H1 (cell line): ENCODE data around the gene CACNA1C. TPM values are rescaled to one million over a fixed set of nuclear protein-coding genes. Genes with fewer than 3 reads are reported as not detected.

Experiments used
- CTCF ChIA-PET: fragments of 300-600 bp; sonication (Branson Sonifier 250); formaldehyde crosslinking; loops from one replicate; lab custom pipeline; 2021; ENCODE audit not compliant: partially characterized antibody; lab: Charles Lee
- POLR2A ChIA-PET: fragments of 300-600 bp; sonication (Branson Sonifier 250); formaldehyde crosslinking; loops from one replicate; lab custom pipeline; 2021; ENCODE audit warnings: inconsistent platforms; ENCODE audit not compliant: partially characterized antibody; lab: Charles Lee
- DNase-seq, 2 experiments: peaks; one replicate each; pipeline versions ENCODE4 v3.0.0 to v3.0.0-alpha.2; 2010 to 2022; ENCODE audit warnings: low spot score in 2 of 2, low read depth in 1 of 2, mixed read lengths in 1 of 2
- FAIRE-seq: peaks from 2 replicates; lab custom pipeline; 2011; peaks lifted over from hg19 to GRCh38; lab: Jason Lieb, UNC
- H2AFZ ChIP-seq: 2 replicates; pipeline ENCODE4 v1.8.1; 2012; ENCODE audit warnings: low read length, inconsistent platforms
- H2AK5ac ChIP-seq: 2 replicates; pipeline ENCODE4 v1.6.1; 2013; ENCODE audit warnings: low read depth, low read length
- H2BK120ac ChIP-seq: replicated peaks from 2 replicates; pipeline ENCODE3; 2013; ENCODE audit warnings: low read depth, low read length, inconsistent platforms
- H2BK12ac ChIP-seq: 2 replicates; pipeline ENCODE4 v1.6.1; 2013; ENCODE audit warnings: low read depth, low read length
- H2BK15ac ChIP-seq: 2 replicates; pipeline ENCODE4 v1.6.1; 2013; ENCODE audit warnings: low read length
- H2BK20ac ChIP-seq: 2 replicates; pipeline ENCODE4 v1.6.1; 2013; ENCODE audit warnings: low read length
- H2BK5ac ChIP-seq: 2 replicates; pipeline ENCODE4 v1.6.1; 2013; ENCODE audit warnings: low read depth, low read length
- H3K14ac ChIP-seq: 2 replicates; pipeline ENCODE4 v1.6.1; 2013; ENCODE audit warnings: inconsistent platforms; ENCODE audit not compliant: insufficient read length
- H3K18ac ChIP-seq: 2 replicates; pipeline ENCODE4 v1.6.1; 2013; ENCODE audit warnings: low read length; ENCODE audit errors: extremely low read depth
- H3K23ac ChIP-seq: 2 replicates; pipeline ENCODE4 v1.6.1; 2013; ENCODE audit warnings: inconsistent platforms; ENCODE audit not compliant: insufficient read length
- H3K23me2 ChIP-seq: 2 replicates; pipeline ENCODE4 v1.6.1; 2013; ENCODE audit warnings: low read depth, low read length
- H3K27ac ChIP-seq: 2 replicates; pipeline ENCODE4 v1.6.1; 2011; ENCODE audit warnings: low read depth, low read length, inconsistent platforms
- H3K27me3 ChIP-seq, 4 experiments: replicated peaks in 1 of 4; 1 replicate in 1 of 4; 2 replicates in 3 of 4; pipeline versions ENCODE4 v1.6.1 to v1.8.1; 2011 to 2013; ENCODE audit warnings: low read length in 3 of 4, mild to moderate bottlenecking in 3 of 4, inconsistent platforms in 2 of 4, mixed read lengths in 2 of 4, moderate library complexity in 1 of 4; ENCODE audit not compliant: control insufficient read depth in 3 of 4, insufficient read depth in 3 of 4; ENCODE audit errors: extremely low read depth in 1 of 4
- H3K36me3 ChIP-seq, 4 experiments: 2 replicates each; pipeline versions ENCODE4 v1.6.1 to v1.8.1; 2011 to 2013; ENCODE audit warnings: mild to moderate bottlenecking in 4 of 4, low read length in 3 of 4, moderate library complexity in 2 of 4, control low read depth in 1 of 4, inconsistent platforms in 1 of 4; ENCODE audit not compliant: insufficient read depth in 4 of 4, control insufficient read depth in 2 of 4
- H3K4ac ChIP-seq: replicated peaks from 2 replicates; pipeline ENCODE3; 2013; ENCODE audit warnings: low read length, low read depth, mixed read lengths, inconsistent platforms; ENCODE audit not compliant: insufficient read length
- H3K4me1 ChIP-seq, 4 experiments: replicated peaks in 1 of 4; 1 replicate in 1 of 4; 2 replicates in 3 of 4; pipeline versions ENCODE4 v1.6.1 to v1.8.1; 2011 to 2013; ENCODE audit warnings: low read length in 3 of 4, inconsistent platforms in 2 of 4, mixed read lengths in 1 of 4; ENCODE audit not compliant: insufficient read depth in 4 of 4, control insufficient read depth in 3 of 4
- H3K4me2 ChIP-seq, 2 experiments: 2 replicates each; pipeline versions ENCODE4 v1.6.1 to v1.8.1; 2011 to 2013; ENCODE audit warnings: low read depth in 2 of 2, low read length in 2 of 2, control low read depth in 1 of 2, inconsistent platforms in 1 of 2, mild to moderate bottlenecking in 1 of 2; ENCODE audit not compliant: insufficient read depth in 1 of 2
- H3K4me3 ChIP-seq, 4 experiments: fragments of 200-600, 300-600 bp in 1 of 4; sonication (generic), shearing (Covaris generic), sonication (Bioruptor Twin) in 1 of 4; 2 replicates each; pipeline versions ENCODE4 v1.5.1 to v1.8.1; 2011 to 2016; ENCODE audit warnings: low read length in 4 of 4, low read depth in 3 of 4, control low read depth in 2 of 4, inconsistent platforms in 2 of 4, mild to moderate bottlenecking in 2 of 4, mixed read lengths in 1 of 4, moderate library complexity in 1 of 4; ENCODE audit not compliant: insufficient read depth in 2 of 4; ENCODE audit errors: extremely low read depth in 1 of 4
- H3K56ac ChIP-seq: replicated peaks from 2 replicates; pipeline ENCODE3; 2013; ENCODE audit warnings: low read depth, mild to moderate bottlenecking, mixed read lengths, low read length, inconsistent platforms; ENCODE audit not compliant: insufficient read length
- H3K79me1 ChIP-seq: 2 replicates; pipeline ENCODE4 v1.6.1; 2013; ENCODE audit warnings: low read depth, low read length, control low read depth
- H3K79me2 ChIP-seq, 2 experiments: 2 replicates each; pipeline versions ENCODE4 v1.6.1 to v1.8.1; 2012 to 2013; ENCODE audit warnings: low read length in 2 of 2, mild to moderate bottlenecking in 2 of 2, inconsistent platforms in 1 of 2; ENCODE audit not compliant: insufficient read depth in 2 of 2, control insufficient read depth in 1 of 2
- H3K9ac ChIP-seq, 4 experiments: replicated peaks in 1 of 4; 1 replicate in 1 of 4; 2 replicates in 3 of 4; pipeline versions ENCODE4 v1.6.1 to v1.8.1; 2011 to 2013; ENCODE audit warnings: low read depth in 3 of 4, low read length in 3 of 4, control low read depth in 2 of 4, mild to moderate bottlenecking in 2 of 4, moderate library complexity in 2 of 4, inconsistent platforms in 1 of 4; ENCODE audit errors: extremely low read depth in 1 of 4
- H3K9me3 ChIP-seq, 2 experiments: 2 replicates each; pipeline versions ENCODE4 v1.6.1 to v1.8.1; 2012 to 2013; ENCODE audit warnings: mild to moderate bottlenecking in 2 of 2, moderate library complexity in 2 of 2, control low read depth in 1 of 2, inconsistent platforms in 1 of 2, low read depth in 1 of 2, low read length in 1 of 2, mixed read lengths in 1 of 2; ENCODE audit not compliant: insufficient read depth in 2 of 2
- H4K20me1 ChIP-seq, 2 experiments: replicated peaks in 1 of 2; 2 replicates each; pipeline versions ENCODE3 to v1.8.1; 2011 to 2013; ENCODE audit warnings: inconsistent platforms in 2 of 2, low read length in 2 of 2, mild to moderate bottlenecking in 1 of 2; ENCODE audit not compliant: insufficient read depth in 2 of 2, control insufficient read depth in 1 of 2
- H4K5ac ChIP-seq: 2 replicates; pipeline ENCODE4 v1.6.1; 2013; ENCODE audit warnings: low read length, low read depth, mixed read lengths, inconsistent platforms; ENCODE audit not compliant: insufficient read length
- H4K8ac ChIP-seq: 2 replicates; pipeline ENCODE4 v1.8.0; 2013; ENCODE audit warnings: mild to moderate bottlenecking, moderate library complexity, low read length, inconsistent platforms; ENCODE audit not compliant: insufficient read depth; ENCODE audit errors: extremely low read depth
- H4K91ac ChIP-seq: replicated peaks from 2 replicates; pipeline ENCODE3; 2013; ENCODE audit warnings: low read length, mixed read lengths, inconsistent platforms; ENCODE audit not compliant: insufficient read length
- BCL11A ChIP-seq, 2 experiments: IDR thresholded peaks; one replicate each; pipeline ENCODE4 v1.6.1; 2011; ENCODE audit warnings: low read depth in 2 of 2, low read length in 2 of 2, mild to moderate bottlenecking in 2 of 2
- BRCA1 ChIP-seq: IDR thresholded peaks from 2 replicates; pipeline ENCODE4 v1.6.1; 2012; ENCODE audit warnings: low read depth, low read length, improper control_type of control experiment
- CEBPB ChIP-seq: IDR thresholded peaks from 2 replicates; pipeline ENCODE4 v1.6.1; 2012; ENCODE audit warnings: low read depth, low read length
- HDAC2 ChIP-seq, 2 experiments: fragments of 300-600 bp in 1 of 2; sonication (generic) in 1 of 2; IDR thresholded peaks; 2 replicates each; pipeline ENCODE4 v1.6.1; 2011 to 2012; ENCODE audit warnings: low read depth in 2 of 2, low read length in 2 of 2, mild to moderate bottlenecking in 2 of 2, moderate library complexity in 2 of 2, borderline replicate concordance in 1 of 2, inconsistent platforms in 1 of 2
- RAD21 ChIP-seq, 2 experiments: IDR thresholded peaks in 1 of 2; conservative IDR thresholded peaks in 1 of 2; 2 replicates each; pipeline ENCODE4 v1.6.1; 2011; ENCODE audit warnings: low read depth in 2 of 2, low read length in 2 of 2, improper control_type of control experiment in 1 of 2, inconsistent platforms in 1 of 2, mild to moderate bottlenecking in 1 of 2, moderate library complexity in 1 of 2
- SIN3A ChIP-seq, 2 experiments: IDR thresholded peaks in 1 of 2; conservative IDR thresholded peaks in 1 of 2; 2 replicates each; pipeline ENCODE4 v1.6.1; 2011 to 2012; ENCODE audit warnings: low read length in 2 of 2, improper control_type of control experiment in 1 of 2, low read depth in 1 of 2, mild to moderate bottlenecking in 1 of 2
- SIX5 ChIP-seq: IDR thresholded peaks from 2 replicates; pipeline ENCODE4 v1.6.1; 2011; ENCODE audit warnings: mild to moderate bottlenecking, low read depth, low read length
- SUZ12 ChIP-seq: fragments of 200-600 bp; sonication (generic); IDR thresholded peaks from 2 replicates; pipeline ENCODE4 v1.6.1; 2012; ENCODE audit warnings: mild to moderate bottlenecking, inconsistent platforms, low read length, moderate library complexity, mixed read lengths
- WGBS, 2 experiments: shearing (Covaris generic) in 1 of 2; methylation state at CpG; one replicate each; pipeline versions ENCODE4 v1.1.6 to v1.1.7; 2013 to 2015; ENCODE audit warnings: low lambda C conversion rate in 2 of 2, mixed read lengths in 2 of 2, inconsistent platforms in 1 of 2, low coverage in 1 of 2, missing lambda C conversion rate in 1 of 2; ENCODE audit not compliant: insufficient replicate concordance in 2 of 2, insufficient coverage in 1 of 2, insufficient read length in 1 of 2; ENCODE audit errors: extremely low coverage in 1 of 2, missing lambda C conversion rate in 1 of 2; 5-methylcytosine and 5-hydroxymethylcytosine counted together
- polyA plus RNA-seq, 7 experiments: library from polyadenylated mRNA; depleted of rRNA in 3 of 7; stranded (reverse) in 5 of 7; unstranded in 2 of 7; fragments of >200 nt in 5 of 7; fragments of 200-250 nt in 2 of 7; gene quantifications; 1 replicate in 5 of 7; 2 replicates in 1 of 7; 4 replicates in 1 of 7; pipeline versions ENCODE4 v1.2.1 to v1.2.3, GENCODE V29; 2011 to 2013; ENCODE audit warnings: missing spikeins in 2 of 7, mixed read lengths in 2 of 7
- total RNA-seq: library from RNA; stranded (reverse); fragmentation: NEBNext Ultra II Directional; extraction: Animal tissue kit (Norgen Biotek cat#: 25700); gene quantifications from 2 replicates; pipeline ENCODE4 v1.2.1, GENCODE V29; 2021

Gene CACNA1C
- total and polyA plus RNA-seq, 2 of the 8 experiments (the other 6 are each of a cell fraction or from before 2014, with no cell fraction given) = 1.3 TPM

DNA sequence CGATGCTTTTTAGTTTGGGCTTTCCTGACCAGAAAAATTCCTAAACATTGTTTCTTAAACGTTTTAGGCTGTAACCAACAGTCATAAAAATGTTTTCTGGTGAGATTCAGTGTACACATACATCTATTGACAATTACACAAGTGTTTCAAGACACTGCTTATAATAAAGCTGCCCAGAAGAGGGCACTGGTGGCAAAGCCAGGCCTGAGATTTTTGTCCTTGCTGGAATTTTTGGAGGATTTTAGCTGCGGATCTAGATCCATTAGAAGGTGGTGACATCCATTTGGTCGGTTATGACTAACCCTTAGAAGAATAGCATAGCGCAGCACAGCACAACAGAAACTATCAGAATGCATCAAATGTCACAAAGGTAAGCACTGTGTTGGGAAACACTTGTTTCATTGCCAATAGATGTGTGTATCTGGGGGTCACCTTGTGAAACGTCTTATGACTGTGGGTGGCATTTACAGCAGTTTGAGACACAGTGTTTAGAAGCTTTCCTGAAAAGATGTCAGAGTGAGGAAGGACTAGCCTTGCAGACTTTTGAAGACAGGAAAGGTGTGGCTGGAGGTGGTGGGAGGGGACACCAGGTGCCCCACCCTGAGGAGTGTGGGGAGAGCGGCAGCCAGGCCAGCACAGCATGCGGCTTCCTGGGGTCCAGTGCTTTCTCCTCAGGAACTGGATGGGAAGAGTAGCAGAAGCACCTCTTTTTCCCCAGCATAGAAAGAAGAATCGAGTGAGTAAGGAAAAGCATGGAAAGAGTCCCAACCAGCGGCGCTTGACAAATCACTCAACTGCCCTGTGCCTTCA is 687.2 kb downstream of the CACNA1C start:
- no peak overlapping the region for H3K56ac ChIP-seq
- no peak overlapping the region for H2BK15ac ChIP-seq
- H3K4me2 ChIP-seq = no peak overlapping the region
- H3K23me2 ChIP-seq = peaks cover 3% of the 10 kb centered on the region; the same call in 1 of the 2 replicates
- no peak overlapping the region for H2BK120ac ChIP-seq
- no peak overlapping the region for H3K4ac ChIP-seq
- no peaks in the 10 kb centered on the region for H3K9me3 ChIP-seq
- peaks cover 0 to 3% (median 0%) of the 10 kb centered on the region in 4 experiments; a peak in 3 of 7 replicates for H3K4me1 ChIP-seq
- CTCF ChIA-PET = interaction anchor here (0.6 to 13.1 kb wide), 26 partner anchors 10 to 251 kb away, joined by 3 to 175 read pairs (median 4); no protein-coding TSS in a partner anchor
- H3K23ac ChIP-seq = no peak overlapping the region
- no peak for DNase-seq
- peaks cover 0 to 5% of the 10 kb centered on the region in 2 experiments for H4K20me1 ChIP-seq
- no peak overlapping the region for H4K5ac ChIP-seq
- POLR2A ChIA-PET = interaction anchor here (1.0 to 1.5 kb wide), 5 partner anchors 11 to 94 kb away, joined by 3 to 8 read pairs (median 5); no protein-coding TSS in a partner anchor
- H2BK20ac ChIP-seq = no peak overlapping the region
- no peak overlapping the region for H3K4me3 ChIP-seq
- H3K18ac ChIP-seq = no peak overlapping the region
- FAIRE-seq = peak; percentile 88
- H3K27ac ChIP-seq = no peak overlapping the region
- no peak overlapping the region for H4K8ac ChIP-seq
- no peak overlapping the region for H4K91ac ChIP-seq
- no peaks in the 10 kb centered on the region for H3K79me1 ChIP-seq
- no peaks in the 10 kb centered on the region for H3K36me3 ChIP-seq
- H3K9ac ChIP-seq = no peak overlapping the region
- H3K14ac ChIP-seq = no peak overlapping the region
- no peak overlapping the region for H2AFZ ChIP-seq
- no peaks in the 10 kb centered on the region for H3K79me2 ChIP-seq
- WGBS, 2 experiments = 73% methylated on average over 10 of the region's 11 CpGs; no CpG with 5 or more reads in 1 of the 2 experiments
- H3K27me3 ChIP-seq = peaks cover 0 to 3% (median 0%) of the 10 kb centered on the region in 4 experiments; a peak in 1 of 7 replicates
- no peak overlapping the region for H2AK5ac ChIP-seq
- H2BK5ac ChIP-seq = no peak overlapping the region
- H2BK12ac ChIP-seq = no peak overlapping the region
- TF ChIP-seq HDAC2 (IDR thresholded peaks at IDR 0.05; ENCODE audit: borderline replicate concordance in 1 of 2, low read depth in 2 of 2, low read length in 2 of 2) (no peak), SUZ12 (no peak), SIX5 (no peak), BRCA1 (no peak), BCL11A (IDR thresholded peaks at IDR 0.05; ENCODE audit: low read depth in 2 of 2, low read length in 2 of 2) (no peak), CEBPB (no peak), SIN3A (conservative IDR thresholded peaks at IDR 0.05 in 1 of 2, IDR thresholded peaks at IDR 0.05 in 1 of 2; ENCODE audit: low read depth in 1 of 2, low read length in 2 of 2) (no peak), RAD21 (IDR thresholded peaks at IDR 0.05 in 1 of 2, conservative IDR thresholded peaks at IDR 0.05 in 1 of 2; ENCODE audit: low read depth in 2 of 2, low read length in 2 of 2) (peak; percentile 86 to 93)
